H1 (cell line): ENCODE results near the gene MCHR2. TPM values are rescaled to one million over a fixed set of nuclear protein-coding genes. Genes with fewer than 3 reads are reported as not detected.

Experiments used
- CTCF ChIA-PET: fragments of 300-600 bp; sonication (Branson Sonifier 250); formaldehyde crosslinking; loops from one replicate; lab custom pipeline; 2021; ENCODE audit not compliant: partially characterized antibody; lab: Charles Lee
- POLR2A ChIA-PET: fragments of 300-600 bp; sonication (Branson Sonifier 250); formaldehyde crosslinking; loops from one replicate; lab custom pipeline; 2021; ENCODE audit warnings: inconsistent platforms; ENCODE audit not compliant: partially characterized antibody; lab: Charles Lee
- DNase-seq, 2 experiments: peaks; one replicate each; pipeline versions ENCODE4 v3.0.0 to v3.0.0-alpha.2; 2010 to 2022; ENCODE audit warnings: low spot score in 2 of 2, low read depth in 1 of 2, mixed read lengths in 1 of 2
- FAIRE-seq: peaks from 2 replicates; lab custom pipeline; 2011; peaks lifted over from hg19 to GRCh38; lab: Jason Lieb, UNC
- H2AFZ ChIP-seq: 2 replicates; pipeline ENCODE4 v1.8.1; 2012; ENCODE audit warnings: low read length, inconsistent platforms
- H2AK5ac ChIP-seq: 2 replicates; pipeline ENCODE4 v1.6.1; 2013; ENCODE audit warnings: low read depth, low read length
- H2BK120ac ChIP-seq: replicated peaks from 2 replicates; pipeline ENCODE3; 2013; ENCODE audit warnings: low read depth, low read length, inconsistent platforms
- H2BK12ac ChIP-seq: 2 replicates; pipeline ENCODE4 v1.6.1; 2013; ENCODE audit warnings: low read depth, low read length
- H2BK15ac ChIP-seq: 2 replicates; pipeline ENCODE4 v1.6.1; 2013; ENCODE audit warnings: low read length
- H2BK20ac ChIP-seq: 2 replicates; pipeline ENCODE4 v1.6.1; 2013; ENCODE audit warnings: low read length
- H2BK5ac ChIP-seq: 2 replicates; pipeline ENCODE4 v1.6.1; 2013; ENCODE audit warnings: low read depth, low read length
- H3K14ac ChIP-seq: 2 replicates; pipeline ENCODE4 v1.6.1; 2013; ENCODE audit warnings: inconsistent platforms; ENCODE audit not compliant: insufficient read length
- H3K18ac ChIP-seq: 2 replicates; pipeline ENCODE4 v1.6.1; 2013; ENCODE audit warnings: low read length; ENCODE audit errors: extremely low read depth
- H3K23ac ChIP-seq: 2 replicates; pipeline ENCODE4 v1.6.1; 2013; ENCODE audit warnings: inconsistent platforms; ENCODE audit not compliant: insufficient read length
- H3K23me2 ChIP-seq: 2 replicates; pipeline ENCODE4 v1.6.1; 2013; ENCODE audit warnings: low read depth, low read length
- H3K27ac ChIP-seq: 2 replicates; pipeline ENCODE4 v1.6.1; 2011; ENCODE audit warnings: low read depth, low read length, inconsistent platforms
- H3K27me3 ChIP-seq, 4 experiments: replicated peaks in 1 of 4; 1 replicate in 1 of 4; 2 replicates in 3 of 4; pipeline versions ENCODE4 v1.6.1 to v1.8.1; 2011 to 2013; ENCODE audit warnings: low read length in 3 of 4, mild to moderate bottlenecking in 3 of 4, inconsistent platforms in 2 of 4, mixed read lengths in 2 of 4, moderate library complexity in 1 of 4; ENCODE audit not compliant: control insufficient read depth in 3 of 4, insufficient read depth in 3 of 4; ENCODE audit errors: extremely low read depth in 1 of 4
- H3K36me3 ChIP-seq, 4 experiments: 2 replicates each; pipeline versions ENCODE4 v1.6.1 to v1.8.1; 2011 to 2013; ENCODE audit warnings: mild to moderate bottlenecking in 4 of 4, low read length in 3 of 4, moderate library complexity in 2 of 4, control low read depth in 1 of 4, inconsistent platforms in 1 of 4; ENCODE audit not compliant: insufficient read depth in 4 of 4, control insufficient read depth in 2 of 4
- H3K4ac ChIP-seq: replicated peaks from 2 replicates; pipeline ENCODE3; 2013; ENCODE audit warnings: low read length, low read depth, mixed read lengths, inconsistent platforms; ENCODE audit not compliant: insufficient read length
- H3K4me1 ChIP-seq, 4 experiments: replicated peaks in 1 of 4; 1 replicate in 1 of 4; 2 replicates in 3 of 4; pipeline versions ENCODE4 v1.6.1 to v1.8.1; 2011 to 2013; ENCODE audit warnings: low read length in 3 of 4, inconsistent platforms in 2 of 4, mixed read lengths in 1 of 4; ENCODE audit not compliant: insufficient read depth in 4 of 4, control insufficient read depth in 3 of 4
- H3K4me2 ChIP-seq, 2 experiments: 2 replicates each; pipeline versions ENCODE4 v1.6.1 to v1.8.1; 2011 to 2013; ENCODE audit warnings: low read depth in 2 of 2, low read length in 2 of 2, control low read depth in 1 of 2, inconsistent platforms in 1 of 2, mild to moderate bottlenecking in 1 of 2; ENCODE audit not compliant: insufficient read depth in 1 of 2
- H3K4me3 ChIP-seq, 4 experiments: fragments of 200-600, 300-600 bp in 1 of 4; sonication (generic), shearing (Covaris generic), sonication (Bioruptor Twin) in 1 of 4; 2 replicates each; pipeline versions ENCODE4 v1.5.1 to v1.8.1; 2011 to 2016; ENCODE audit warnings: low read length in 4 of 4, low read depth in 3 of 4, control low read depth in 2 of 4, inconsistent platforms in 2 of 4, mild to moderate bottlenecking in 2 of 4, mixed read lengths in 1 of 4, moderate library complexity in 1 of 4; ENCODE audit not compliant: insufficient read depth in 2 of 4; ENCODE audit errors: extremely low read depth in 1 of 4
- H3K56ac ChIP-seq: replicated peaks from 2 replicates; pipeline ENCODE3; 2013; ENCODE audit warnings: low read depth, mild to moderate bottlenecking, mixed read lengths, low read length, inconsistent platforms; ENCODE audit not compliant: insufficient read length
- H3K79me1 ChIP-seq: 2 replicates; pipeline ENCODE4 v1.6.1; 2013; ENCODE audit warnings: low read depth, low read length, control low read depth
- H3K79me2 ChIP-seq, 2 experiments: 2 replicates each; pipeline versions ENCODE4 v1.6.1 to v1.8.1; 2012 to 2013; ENCODE audit warnings: low read length in 2 of 2, mild to moderate bottlenecking in 2 of 2, inconsistent platforms in 1 of 2; ENCODE audit not compliant: insufficient read depth in 2 of 2, control insufficient read depth in 1 of 2
- H3K9ac ChIP-seq, 4 experiments: replicated peaks in 1 of 4; 1 replicate in 1 of 4; 2 replicates in 3 of 4; pipeline versions ENCODE4 v1.6.1 to v1.8.1; 2011 to 2013; ENCODE audit warnings: low read depth in 3 of 4, low read length in 3 of 4, control low read depth in 2 of 4, mild to moderate bottlenecking in 2 of 4, moderate library complexity in 2 of 4, inconsistent platforms in 1 of 4; ENCODE audit errors: extremely low read depth in 1 of 4
- H3K9me3 ChIP-seq, 2 experiments: 2 replicates each; pipeline versions ENCODE4 v1.6.1 to v1.8.1; 2012 to 2013; ENCODE audit warnings: mild to moderate bottlenecking in 2 of 2, moderate library complexity in 2 of 2, control low read depth in 1 of 2, inconsistent platforms in 1 of 2, low read depth in 1 of 2, low read length in 1 of 2, mixed read lengths in 1 of 2; ENCODE audit not compliant: insufficient read depth in 2 of 2
- H4K20me1 ChIP-seq, 2 experiments: replicated peaks in 1 of 2; 2 replicates each; pipeline versions ENCODE3 to v1.8.1; 2011 to 2013; ENCODE audit warnings: inconsistent platforms in 2 of 2, low read length in 2 of 2, mild to moderate bottlenecking in 1 of 2; ENCODE audit not compliant: insufficient read depth in 2 of 2, control insufficient read depth in 1 of 2
- H4K5ac ChIP-seq: 2 replicates; pipeline ENCODE4 v1.6.1; 2013; ENCODE audit warnings: low read length, low read depth, mixed read lengths, inconsistent platforms; ENCODE audit not compliant: insufficient read length
- H4K8ac ChIP-seq: 2 replicates; pipeline ENCODE4 v1.8.0; 2013; ENCODE audit warnings: mild to moderate bottlenecking, moderate library complexity, low read length, inconsistent platforms; ENCODE audit not compliant: insufficient read depth; ENCODE audit errors: extremely low read depth
- H4K91ac ChIP-seq: replicated peaks from 2 replicates; pipeline ENCODE3; 2013; ENCODE audit warnings: low read length, mixed read lengths, inconsistent platforms; ENCODE audit not compliant: insufficient read length
- BRCA1 ChIP-seq: IDR thresholded peaks from 2 replicates; pipeline ENCODE4 v1.6.1; 2012; ENCODE audit warnings: low read depth, low read length, improper control_type of control experiment
- CBX5 ChIP-seq: fragments of 300-800, 300-1000 bp; sonication (generic); IDR thresholded peaks from 2 replicates; pipeline ENCODE4 v1.7.1; 2016; ENCODE audit warnings: antibody characterized with exemption, low read length, low read depth
- CEBPB ChIP-seq: IDR thresholded peaks from 2 replicates; pipeline ENCODE4 v1.6.1; 2012; ENCODE audit warnings: low read depth, low read length
- EGR1 ChIP-seq: IDR thresholded peaks from 2 replicates; pipeline ENCODE4 v1.6.1; 2011; ENCODE audit warnings: low read depth, low read length, borderline replicate concordance
- EZH2 ChIP-seq: fragments of 200-600 bp; sonication (generic); IDR thresholded peaks from 2 replicates; pipeline ENCODE4 v1.7.1; 2012; ENCODE audit warnings: low read depth, mild to moderate bottlenecking, moderate library complexity, low read length, inconsistent platforms; ENCODE audit not compliant: severe bottlenecking
- WGBS, 2 experiments: shearing (Covaris generic) in 1 of 2; methylation state at CpG; one replicate each; pipeline versions ENCODE4 v1.1.6 to v1.1.7; 2013 to 2015; ENCODE audit warnings: low lambda C conversion rate in 2 of 2, mixed read lengths in 2 of 2, inconsistent platforms in 1 of 2, low coverage in 1 of 2, missing lambda C conversion rate in 1 of 2; ENCODE audit not compliant: insufficient replicate concordance in 2 of 2, insufficient coverage in 1 of 2, insufficient read length in 1 of 2; ENCODE audit errors: extremely low coverage in 1 of 2, missing lambda C conversion rate in 1 of 2; 5-methylcytosine and 5-hydroxymethylcytosine counted together
- polyA plus RNA-seq, 7 experiments: library from polyadenylated mRNA; depleted of rRNA in 3 of 7; stranded (reverse) in 5 of 7; unstranded in 2 of 7; fragments of >200 nt in 5 of 7; fragments of 200-250 nt in 2 of 7; gene quantifications; 1 replicate in 5 of 7; 2 replicates in 1 of 7; 4 replicates in 1 of 7; pipeline versions ENCODE4 v1.2.1 to v1.2.3, GENCODE V29; 2011 to 2013; ENCODE audit warnings: missing spikeins in 2 of 7, mixed read lengths in 2 of 7
- total RNA-seq: library from RNA; stranded (reverse); fragmentation: NEBNext Ultra II Directional; extraction: Animal tissue kit (Norgen Biotek cat#: 25700); gene quantifications from 2 replicates; pipeline ENCODE4 v1.2.1, GENCODE V29; 2021

MCHR2 gene
- total and polyA plus RNA-seq, 2 of the 8 experiments (the other 6 are each of a cell fraction or from before 2014, with no cell fraction given), result not detected

DNA sequence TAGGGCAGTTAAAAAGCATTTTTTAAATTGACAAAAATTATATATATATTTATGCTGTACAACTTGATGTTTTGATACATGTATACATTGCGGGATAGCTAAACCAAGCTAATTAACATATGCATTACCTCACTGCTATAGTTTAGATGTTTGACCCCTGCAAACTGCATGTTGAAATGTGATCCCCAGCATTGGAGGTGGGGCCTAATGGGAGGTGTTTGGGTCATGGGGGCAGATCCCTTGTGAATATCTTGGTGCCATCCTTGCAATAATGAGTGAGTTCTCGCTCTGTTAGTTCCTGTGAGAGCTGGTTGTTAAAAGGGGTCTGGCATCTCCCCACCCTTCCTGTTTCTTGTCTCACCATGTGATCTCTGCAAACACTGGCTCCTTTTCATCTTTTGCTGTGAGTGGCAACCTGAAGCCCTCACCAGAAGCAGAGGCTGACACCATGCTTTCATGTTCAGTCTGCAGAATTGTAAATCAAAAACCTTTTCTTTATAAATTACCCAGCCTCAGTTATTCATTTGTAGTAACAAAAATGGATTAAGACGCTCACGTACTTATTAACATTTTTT, 111.8 kb downstream of the MCHR2 start:
- H2BK5ac ChIP-seq, result no peak overlapping the region
- no peak for DNase-seq
- no peak overlapping the region for H2BK20ac ChIP-seq
- H3K9ac ChIP-seq, result no peak overlapping the region
- no peak overlapping the region for H2AK5ac ChIP-seq
- ChIA-PET POLR2A (no interaction called here), CTCF (interaction anchor here (1.0 to 3.4 kb wide), 8 partner anchors 11 to 225 kb away, joined by 3 to 27 read pairs (median 4); no protein-coding TSS in a partner anchor)
- H3K27me3 ChIP-seq, result no peaks in the 10 kb centered on the region
- no peak overlapping the region for H4K91ac ChIP-seq
- H3K23me2 ChIP-seq, result no peaks in the 10 kb centered on the region
- no peaks in the 10 kb centered on the region for H4K20me1 ChIP-seq
- no peaks in the 10 kb centered on the region for H3K79me1 ChIP-seq
- 94% methylated on average over 4 of the region's 4 CpGs; no CpG with 5 or more reads in 1 of the 2 experiments for WGBS, 2 experiments
- H3K23ac ChIP-seq, result no peak overlapping the region
- H3K9me3 ChIP-seq, result no peaks in the 10 kb centered on the region
- H3K36me3 ChIP-seq, result no peaks in the 10 kb centered on the region
- peak overlapping the region; percentile 42; the same call in 1 of the 2 replicates for H2AFZ ChIP-seq
- no peak overlapping the region for H3K18ac ChIP-seq
- H3K4me2 ChIP-seq, result no peak overlapping the region
- no peak overlapping the region for H3K14ac ChIP-seq
- no peak overlapping the region for H2BK120ac ChIP-seq
- no peak overlapping the region for H2BK12ac ChIP-seq
- no peak overlapping the region for H2BK15ac ChIP-seq
- H3K4me1 ChIP-seq, result no peaks in the 10 kb centered on the region
- H3K27ac ChIP-seq, result no peak overlapping the region
- no peak overlapping the region for H4K8ac ChIP-seq
- H3K56ac ChIP-seq, result no peak overlapping the region
- no peak overlapping the region for H3K4me3 ChIP-seq
- no peak overlapping the region for H3K4ac ChIP-seq
- no peaks in the 10 kb centered on the region for H3K79me2 ChIP-seq
- FAIRE-seq, result no peak
- no peak overlapping the region for H4K5ac ChIP-seq
- TF ChIP-seq CBX5 (no peak), CEBPB (no peak), BRCA1 (no peak), EGR1 (no peak), EZH2 (no peak)
